Measurements from ENCODE around the gene EME2.

EME2 gene

DNA sequence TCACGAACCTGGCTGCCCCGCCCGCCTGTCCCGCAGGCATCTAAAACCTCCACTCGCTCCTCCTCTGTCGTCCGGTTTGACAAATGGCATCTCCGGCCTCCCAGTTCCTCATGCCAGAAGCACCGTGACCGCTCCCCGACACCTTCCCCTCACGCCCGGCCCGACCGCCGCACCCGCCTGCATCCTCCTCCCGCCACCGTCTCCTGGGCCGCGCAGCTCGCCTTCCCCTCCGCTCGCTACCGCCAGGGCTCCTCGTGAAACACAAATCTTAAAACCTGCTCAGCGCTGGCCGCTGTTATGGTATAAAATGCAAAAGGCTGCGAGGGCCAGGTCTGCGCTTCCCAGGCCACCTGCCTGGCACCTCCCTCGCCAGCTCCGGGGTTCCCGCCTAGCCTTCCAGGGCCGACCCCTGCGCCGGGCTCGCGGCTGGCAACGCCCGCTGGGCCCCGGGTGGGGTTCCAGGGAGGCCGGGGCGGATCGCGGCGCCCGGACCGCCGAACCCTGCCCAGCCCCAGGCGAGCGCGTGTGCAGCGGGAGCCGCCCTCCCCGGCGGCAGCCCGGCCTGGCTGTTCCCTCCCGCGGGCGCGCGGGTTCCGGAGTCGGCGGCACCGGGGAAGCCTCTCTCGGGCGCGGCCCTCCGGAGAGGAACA lies 9.3 kb downstream of the EME2 start:
- H3K27me3 ChIP-seq, result no peaks in the 10 kb centered on the region
- peak overlapping the region; percentile 71 for H3K4me3 ChIP-seq (ENCODE audit: low read depth, low read length)
- TF ChIP-seq CTCF (IDR thresholded peaks at IDR 0.05; ENCODE audit: low read depth, low read length), result no peak
- peak; percentile 34 for DNase-seq
- H3K36me3 ChIP-seq, result peaks cover 15% of the 10 kb centered on the region
- H3K9me3 ChIP-seq, result no peaks in the 10 kb centered on the region
- no peaks in the 10 kb centered on the region for H3K4me1 ChIP-seq

GRCh38 chr16:1782408-1783264 lies 10.0 kb downstream of the EME2 start, which contains the start of the genes NUBP2 and SPSB3:
TSS of gene NUBP2 (plus strand) at chr16:1782960. CDS start at chr16:1783021, 61 bp downstream.
TSS of gene SPSB3 (minus strand) at chr16:1782571. CDS start at chr16:1781483, 1,088 bp downstream.
- H3K36me3 ChIP-seq, result peaks cover 18% of the 10 kb centered on the region
- no peaks in the 10 kb centered on the region for H3K27me3 ChIP-seq
- no peak for TF ChIP-seq CTCF (IDR thresholded peaks at IDR 0.05; ENCODE audit: low read depth, low read length)
- H3K4me3 ChIP-seq (ENCODE audit: low read depth, low read length), result peak within 1 kb of the TSS; percentile 96
- H3K9me3 ChIP-seq, result no peaks in the 10 kb centered on the region
- H3K4me1 ChIP-seq, result no peaks in the 10 kb centered on the region
- DNase-seq, result peak; percentile 100

DNA sequence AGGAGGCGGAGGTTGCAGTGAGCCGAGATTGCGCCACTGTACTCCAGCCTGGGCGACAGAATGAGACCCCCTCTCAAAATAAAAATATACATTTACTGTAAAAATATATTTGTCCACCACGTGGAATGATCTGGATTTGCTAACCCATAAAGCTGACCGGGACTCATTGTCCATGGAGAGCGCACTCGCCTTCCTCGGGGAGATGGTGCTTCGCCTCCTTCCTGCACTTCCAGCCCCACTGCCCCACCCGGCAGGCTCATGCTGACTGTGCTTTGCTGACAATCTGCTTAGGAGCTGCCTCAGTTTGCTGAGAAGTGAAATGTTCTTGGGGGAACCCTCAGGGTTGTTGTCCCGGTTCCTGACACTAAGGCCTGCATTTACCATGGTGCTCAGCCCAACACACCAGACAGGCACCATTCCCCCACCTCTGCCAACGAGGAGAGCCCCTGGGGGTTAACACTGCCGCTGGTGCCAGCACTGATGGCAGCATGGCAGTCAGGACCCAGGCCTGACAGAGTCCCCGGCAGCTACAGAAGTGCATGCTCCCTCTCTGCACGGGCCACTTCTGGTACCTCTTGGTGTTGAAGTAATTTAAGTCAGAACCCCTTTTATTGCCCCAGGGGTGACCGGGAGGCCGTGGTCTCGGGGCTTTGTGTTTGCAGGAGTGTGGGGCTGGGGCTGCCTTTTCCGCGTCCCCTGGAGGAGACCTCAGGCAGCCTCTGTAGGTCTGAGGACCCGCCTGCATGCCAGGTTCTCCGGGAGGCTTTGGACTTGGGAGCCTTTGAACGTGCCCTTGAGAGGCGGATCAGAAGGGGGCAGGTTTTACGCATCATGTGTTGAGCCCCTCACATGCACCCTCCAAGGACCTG lies 12.6 kb downstream of the EME2 start:
- H3K4me3 ChIP-seq (ENCODE audit: low read depth, low read length), result no peak overlapping the region
- no peaks in the 10 kb centered on the region for H3K9me3 ChIP-seq
- no peak for DNase-seq
- H3K27me3 ChIP-seq, result no peaks in the 10 kb centered on the region
- no peak for TF ChIP-seq CTCF (IDR thresholded peaks at IDR 0.05; ENCODE audit: low read depth, low read length)
- H3K4me1 ChIP-seq, result no peaks in the 10 kb centered on the region
- H3K36me3 ChIP-seq, result peaks cover 41% of the 10 kb centered on the region

DNA sequence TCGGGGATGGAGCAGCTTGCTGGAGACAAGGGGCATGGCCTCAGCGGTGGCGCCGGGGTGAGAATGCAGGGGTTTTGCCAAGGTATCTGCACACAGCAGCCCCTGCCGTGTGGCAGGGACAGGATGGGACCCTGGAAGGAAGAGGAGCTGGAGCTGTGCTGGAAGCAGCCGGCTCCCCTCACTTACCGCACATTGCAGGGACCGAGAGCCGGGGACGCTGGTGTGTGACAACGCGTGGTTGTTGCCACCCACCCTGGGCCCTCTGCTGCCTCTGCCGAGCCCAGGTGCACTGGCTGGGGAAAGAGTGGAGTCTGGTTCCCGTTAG lies 13.2 kb downstream of the EME2 start:
- DNase-seq, result no peak
- H3K36me3 ChIP-seq, result peaks cover 41% of the 10 kb centered on the region
- no peak overlapping the region for H3K4me3 ChIP-seq (ENCODE audit: low read depth, low read length)
- H3K4me1 ChIP-seq, result no peaks in the 10 kb centered on the region
- no peak for TF ChIP-seq CTCF (IDR thresholded peaks at IDR 0.05; ENCODE audit: low read depth, low read length)
- H3K27me3 ChIP-seq, result no peaks in the 10 kb centered on the region
- no peaks in the 10 kb centered on the region for H3K9me3 ChIP-seq

- H3K4me1 ChIP-seq, result no peaks in the 10 kb centered on the region
- peaks cover 44% of the 10 kb centered on the region for H3K36me3 ChIP-seq
- H3K9me3 ChIP-seq, result no peaks in the 10 kb centered on the region
- H3K4me3 ChIP-seq (ENCODE audit: low read depth, low read length), result no peak overlapping the region
- no peak for TF ChIP-seq CTCF (IDR thresholded peaks at IDR 0.05; ENCODE audit: low read depth, low read length)
- DNase-seq, result no peak
- H3K27me3 ChIP-seq, result no peaks in the 10 kb centered on the region
Observed at GRCh38 chr16:1786242-1787055, 13.8 kb downstream of the EME2 start.
